ENCODE data around the gene THSD4. TPM values are rescaled to one million over a fixed set of nuclear protein-coding genes. Genes with fewer than 3 reads are reported as not detected.

THSD4 gene
- total and polyA plus RNA-seq, 2 of the 8 experiments (the other 6 are each of a cell fraction or from before 2014, with no cell fraction given), result 2.5 to 6.2 TPM

GRCh38 chr15:71659730-71660067 lies 544.4 kb downstream of the THSD4 start:
- DNase-seq (ENCODE audit: low read depth in 1 of 2, low spot score in 2 of 2), result no peak
- no peak overlapping the region for H2BK20ac ChIP-seq (ENCODE audit: low read length)
- no peak overlapping the region for H4K91ac ChIP-seq (replicated peaks; ENCODE audit: insufficient read length, low read length)
- no peak overlapping the region for H4K5ac ChIP-seq (ENCODE audit: insufficient read length, low read depth, low read length)
- no peaks in the 10 kb centered on the region; a peak in 1 of 7 replicates for H3K4me1 ChIP-seq (replicated peaks in 1 of 4; ENCODE audit: control insufficient read depth in 3 of 4, insufficient read depth in 4 of 4, low read length in 3 of 4)
- H2BK15ac ChIP-seq (ENCODE audit: low read length), result no peak overlapping the region
- H3K4me2 ChIP-seq (ENCODE audit: insufficient read depth in 1 of 2, low read depth in 2 of 2, low read length in 2 of 2), result no peak overlapping the region
- no peaks in the 10 kb centered on the region for H4K20me1 ChIP-seq (replicated peaks in 1 of 2; ENCODE audit: control insufficient read depth in 1 of 2, insufficient read depth in 2 of 2, low read length in 2 of 2)
- no peak overlapping the region for H3K4me3 ChIP-seq (ENCODE audit: extremely low read depth in 1 of 4, insufficient read depth in 2 of 4, low read depth in 3 of 4, low read length in 4 of 4)
- H3K27me3 ChIP-seq (replicated peaks in 1 of 4; ENCODE audit: control insufficient read depth in 3 of 4, extremely low read depth in 1 of 4, insufficient read depth in 3 of 4, low read length in 3 of 4), result no peaks in the 10 kb centered on the region
- H3K9me3 ChIP-seq (ENCODE audit: insufficient read depth in 2 of 2, low read depth in 1 of 2, low read length in 1 of 2), result no peaks in the 10 kb centered on the region
- FAIRE-seq, result no peak
- no peak for TF ChIP-seq CEBPB (IDR thresholded peaks at IDR 0.05; ENCODE audit: low read depth, low read length)
- TF ChIP-seq TCF12 (IDR thresholded peaks at IDR 0.05; ENCODE audit: low read depth, low read length), result no peak
- TF ChIP-seq CBX8 (IDR thresholded peaks at IDR 0.05; ENCODE audit: borderline replicate concordance, low read depth, low read length), result no peak
- TF ChIP-seq MAX (IDR thresholded peaks at IDR 0.05), result no peak
- no peak for TF ChIP-seq PHF8 (conservative IDR thresholded peaks at IDR 0.05; ENCODE audit: low read depth, low read length)
- TF ChIP-seq SIN3A (conservative IDR thresholded peaks at IDR 0.05 in 1 of 2, IDR thresholded peaks at IDR 0.05 in 1 of 2; ENCODE audit: low read depth in 1 of 2, low read length in 2 of 2), result no peak
- no peak for TF ChIP-seq KDM4A (IDR thresholded peaks at IDR 0.05; ENCODE audit: low read depth, low read length, severe bottlenecking)
- TF ChIP-seq JUN (IDR thresholded peaks at IDR 0.05; ENCODE audit: low read depth, low read length), result no peak
- no peak for TF ChIP-seq EZH2 (IDR thresholded peaks at IDR 0.05; ENCODE audit: low read depth, low read length, severe bottlenecking)
- TF ChIP-seq HDAC6 (IDR thresholded peaks at IDR 0.05; ENCODE audit: low read depth, low read length), result no peak
- no peaks in the 10 kb centered on the region for H3K36me3 ChIP-seq (ENCODE audit: control insufficient read depth in 2 of 4, insufficient read depth in 4 of 4, low read length in 3 of 4)
- ChIA-PET CTCF (ENCODE audit: partially characterized antibody) (interaction anchor here (1.1 kb wide), 1 partner anchor 142 kb away, joined by 3 read pairs; no protein-coding TSS in a partner anchor), POLR2A (ENCODE audit: partially characterized antibody) (no interaction called here)
- no peaks in the 10 kb centered on the region for H3K23me2 ChIP-seq (ENCODE audit: low read depth, low read length)
- H2BK12ac ChIP-seq (ENCODE audit: low read depth, low read length), result no peak overlapping the region
- H3K79me2 ChIP-seq (ENCODE audit: control insufficient read depth in 1 of 2, insufficient read depth in 2 of 2, low read length in 2 of 2), result no peaks in the 10 kb centered on the region
- no peak overlapping the region for H3K14ac ChIP-seq (ENCODE audit: insufficient read length)
- no peak overlapping the region for H4K8ac ChIP-seq (ENCODE audit: extremely low read depth, insufficient read depth, low read length)
- no peak overlapping the region for H3K23ac ChIP-seq (ENCODE audit: insufficient read length)
- H2AK5ac ChIP-seq (ENCODE audit: low read depth, low read length), result no peak overlapping the region
- H2BK5ac ChIP-seq (ENCODE audit: low read depth, low read length), result no peak overlapping the region
- H3K18ac ChIP-seq (ENCODE audit: extremely low read depth, low read length), result no peak overlapping the region
- H3K4ac ChIP-seq (replicated peaks; ENCODE audit: insufficient read length, low read depth, low read length), result no peak overlapping the region
- no peak overlapping the region for H2AFZ ChIP-seq (ENCODE audit: low read length)
- H3K27ac ChIP-seq (ENCODE audit: low read depth, low read length), result no peak overlapping the region
- H3K9ac ChIP-seq (replicated peaks in 1 of 4; ENCODE audit: extremely low read depth in 1 of 4, low read depth in 3 of 4, low read length in 3 of 4), result no peak overlapping the region
- H3K79me1 ChIP-seq (ENCODE audit: low read depth, low read length), result no peaks in the 10 kb centered on the region
- no peak overlapping the region for H3K56ac ChIP-seq (replicated peaks; ENCODE audit: insufficient read length, low read depth, low read length)
- H2BK120ac ChIP-seq (replicated peaks; ENCODE audit: low read depth, low read length), result no peak overlapping the region
- WGBS, 2 experiments (ENCODE audit: extremely low coverage in 1 of 2, insufficient coverage in 1 of 2, insufficient read length in 1 of 2, insufficient replicate concordance in 2 of 2, low coverage in 1 of 2, low lambda C conversion rate in 2 of 2, missing lambda C conversion rate in 1 of 2), result 90% methylated on average over 4 of the region's 4 CpGs; no CpG with 5 or more reads in 1 of the 2 experiments

Measured in H1 (cell line).